ENCODE data around the gene FKBP10. TPM values are rescaled to one million over a fixed set of nuclear protein-coding genes. Genes with fewer than 3 reads are reported as not detected.

The FKBP10 gene
- total and polyA plus RNA-seq, 9 of the 15 experiments (the other 6 are each of a cell fraction or from before 2014, with no cell fraction given) = 0.03 to 3.0 (median 1.4) TPM; not detected in 1

- TF ChIP-seq PATZ1 (CRISPR knock-in tag; IDR thresholded peaks at IDR 0.05; ENCODE audit: borderline replicate concordance) = no peak
- TF ChIP-seq TRIM28 (IDR thresholded peaks at IDR 0.05) = no peak
- TF ChIP-seq CHD1 (IDR thresholded peaks at IDR 0.05; ENCODE audit: low read length) = no peak
- TF ChIP-seq SIN3A (IDR thresholded peaks at IDR 0.05; ENCODE audit: borderline replicate concordance in 2 of 2, control insufficient read depth in 1 of 2, low read depth in 2 of 2, low read length in 2 of 2) = peak in 1 of 2 experiments; percentile 56; a peak in 1 of 4 replicates
- 0 out of 2 replicates have a peak, but pooled peaks have one; percentile 76 for TF ChIP-seq E2F1 (CRISPR knock-in tag; IDR thresholded peaks at IDR 0.05)
- TF ChIP-seq NR2C2 (CRISPR knock-in tag; IDR thresholded peaks at IDR 0.05) = no peak
- TF ChIP-seq NR2C2 (tag; IDR thresholded peaks at IDR 0.05) = peak; percentile 24; the same call in 1 of the 2 replicates
- no peak for TF ChIP-seq RFX7 (CRISPR knock-in tag; IDR thresholded peaks at IDR 0.05)
- TF ChIP-seq CGGBP1 (CRISPR knock-in tag; IDR thresholded peaks at IDR 0.05) = peak; percentile 85; the same call in 1 of the 2 replicates
- TF ChIP-seq YY1 (IDR thresholded peaks at IDR 0.05; ENCODE audit: borderline replicate concordance in 1 of 3, control insufficient read depth in 1 of 3, extremely low read depth in 1 of 3, insufficient read depth in 3 of 3, insufficient read length in 1 of 3, insufficient replicate concordance in 2 of 3, low read depth in 1 of 3, low read length in 2 of 3) = peak; percentile 88 to 98 (median 97)
- peak; percentile 96 for TF ChIP-seq TAF1 (IDR thresholded peaks at IDR 0.05; ENCODE audit: control insufficient read depth, extremely low read depth, insufficient read depth, low read length, severe bottlenecking)
- 0 out of 2 replicates have a peak, but pooled peaks have one; percentile 77 for TF ChIP-seq PREB (CRISPR knock-in tag; IDR thresholded peaks at IDR 0.05)
- TF ChIP-seq POLR2G (IDR thresholded peaks at IDR 0.05; ENCODE audit: low read depth, low read length) = peak; percentile 99
- TF ChIP-seq ZBTB43 (CRISPR knock-in tag; IDR thresholded peaks at IDR 0.05) = no peak
- TF ChIP-seq HLTF (IDR thresholded peaks at IDR 0.05) = no peak
- TF ChIP-seq RFX5 (IDR thresholded peaks at IDR 0.05; ENCODE audit: low read depth, low read length) = no peak
- no peak for TF ChIP-seq ETS2 (tag; IDR thresholded peaks at IDR 0.05; ENCODE audit: borderline replicate concordance, poor library complexity, severe bottlenecking)
- no peak for TF ChIP-seq POLR2B (IDR thresholded peaks at IDR 0.05; ENCODE audit: low read depth, partially characterized antibody)
- TF ChIP-seq PML (IDR thresholded peaks at IDR 0.05; ENCODE audit: low read length) = peak; percentile 60; the same call in 1 of the 2 replicates
These were observed 52.2 kb downstream of the FKBP10 start, which contains the start of gene KLHL11 (continued) for GRCh38 chr17:41864836-41865595.

Data from K562 (cell line).